Liver (tissue), 9 donors: ENCODE data around the gene SRGAP2. TPM values are rescaled to one million over a fixed set of nuclear protein-coding genes. Genes with fewer than 3 reads are reported as not detected.
"Not testable (repeated sequence)": the region's sequence is repeated elsewhere in the genome, so short reads cannot be mapped to it uniquely, and the experiment has no call there.

ENCODE experiments used
- DNase-seq: peaks from one replicate; pipeline ENCODE4 v3.0.0-alpha.2; 2017; ENCODE audit warnings: low spot score
- H3K27ac ChIP-seq, 2 donors: one replicate each; pipeline ENCODE4 v1.7.0; 2013; ENCODE audit warnings: inconsistent platforms in 2 of 2, low read length in 2 of 2, control low read depth in 1 of 2, low read depth in 1 of 2, mild to moderate bottlenecking in 1 of 2
- H3K27me3 ChIP-seq, 4 donors: one replicate each; pipeline versions ENCODE4 v1.6.1 to v1.7.0; 2013; ENCODE audit warnings: low read length in 3 of 4, inconsistent platforms in 1 of 4, mild to moderate bottlenecking in 1 of 4, moderate library complexity in 1 of 4; ENCODE audit not compliant: control insufficient read depth in 4 of 4, insufficient read depth in 4 of 4
- H3K36me3 ChIP-seq, 4 donors: one replicate each; pipeline versions ENCODE4 v1.6.1 to v1.7.0; 2013; ENCODE audit warnings: low read length in 3 of 4, mild to moderate bottlenecking in 3 of 4, low read depth in 1 of 4, moderate library complexity in 1 of 4; ENCODE audit not compliant: control insufficient read depth in 4 of 4, insufficient read depth in 3 of 4
- H3K4me1 ChIP-seq, 4 donors: one replicate each; pipeline versions ENCODE4 v1.6.1 to v1.7.0; 2013; ENCODE audit warnings: low read length in 3 of 4, mild to moderate bottlenecking in 3 of 4, moderate library complexity in 1 of 4; ENCODE audit not compliant: control insufficient read depth in 4 of 4, insufficient read depth in 4 of 4
- H3K4me3 ChIP-seq, 3 donors: one replicate each; pipeline versions ENCODE4 v1.6.1 to v1.7.0; 2013; ENCODE audit warnings: low read length in 3 of 3, control low read depth in 1 of 3, low read depth in 1 of 3, mild to moderate bottlenecking in 1 of 3
- H3K9ac ChIP-seq, 2 donors: one replicate each; pipeline ENCODE4 v1.7.0; 2013; ENCODE audit warnings: low read length in 2 of 2, mild to moderate bottlenecking in 2 of 2, moderate library complexity in 2 of 2, control low read depth in 1 of 2, low read depth in 1 of 2
- H3K9me3 ChIP-seq, 4 donors: one replicate each; pipeline versions ENCODE4 v1.6.1 to v1.7.0; 2013; ENCODE audit warnings: low read length in 3 of 4; ENCODE audit not compliant: control insufficient read depth in 4 of 4
- WGBS: extraction: QIAGEN DNeasy Blood & Tissue Kit; methylation state at CpG from one replicate; pipeline ENCODE4 v1.1.7; 2013; 5-methylcytosine and 5-hydroxymethylcytosine counted together
- polyA plus RNA-seq, 2 donors: library from polyadenylated mRNA; stranded (reverse) in 1 of 2; unstranded in 1 of 2; fragments of 200-250 nt in 1 of 2; fragments of >200 nt in 1 of 2; fragmentation: Nextera tagmentation in 1 of 2; extraction: Ambion mirVana in 1 of 2; gene quantifications; one replicate each; pipeline versions ENCODE4 v1.2.1 to v1.2.3, GENCODE V29; 2013 to 2015
- total RNA-seq, 2 donors: library from RNA; depleted of rRNA; stranded (reverse); fragments of >200 nt; gene quantifications; one replicate each; pipeline ENCODE4 v1.2.3, GENCODE V29; 2014
- donor health status: healthy.
- donor health status: healthy.
- donor health status: healthy.
- donor health status: healthy.
- donor health status: healthy.

The SRGAP2 gene
- total and polyA plus RNA-seq, 4 donors = 6.6 to 25.2 (median 15.6) TPM

- not testable (repeated sequence) for H3K27ac ChIP-seq, H3K27me3 ChIP-seq, H3K9ac ChIP-seq, DNase-seq, H3K4me1 ChIP-seq, H3K36me3 ChIP-seq, H3K9me3 ChIP-seq, H3K4me3 ChIP-seq
- 84% methylated on average over 9 of the region's 9 CpGs for WGBS
Observed at GRCh38 chr1:206178061-206178989, 25.0 kb upstream of the SRGAP2 start.

- DNase-seq, H3K27ac ChIP-seq, H3K36me3 ChIP-seq, H3K9ac ChIP-seq, H3K4me3 ChIP-seq, H3K27me3 ChIP-seq, H3K4me1 ChIP-seq, H3K9me3 ChIP-seq: not testable (repeated sequence)
Observed at GRCh38 chr1:206179666-206180065, 23.7 kb upstream of the SRGAP2 start.

GRCh38 chr1:206182368-206183317 lies 20.7 kb upstream of the SRGAP2 start:
- H3K27me3 ChIP-seq, H3K9ac ChIP-seq, H3K36me3 ChIP-seq, H3K4me3 ChIP-seq, H3K9me3 ChIP-seq, H3K4me1 ChIP-seq, DNase-seq, H3K27ac ChIP-seq: not testable (repeated sequence)
- 80% methylated on average over 4 of the region's 6 CpGs for WGBS

- not testable (repeated sequence) for H3K9ac ChIP-seq, H3K9me3 ChIP-seq, DNase-seq, H3K4me3 ChIP-seq, H3K4me1 ChIP-seq, H3K36me3 ChIP-seq, H3K27ac ChIP-seq, H3K27me3 ChIP-seq
- WGBS = 94% methylated on average over 1 of the region's 2 CpGs
Observed at GRCh38 chr1:206183788-206184187, 19.6 kb upstream of the SRGAP2 start.

- H3K9ac ChIP-seq, H3K36me3 ChIP-seq, H3K4me1 ChIP-seq, DNase-seq, H3K4me3 ChIP-seq, H3K9me3 ChIP-seq, H3K27me3 ChIP-seq, H3K27ac ChIP-seq: not testable (repeated sequence)
- WGBS = no CpG with 5 or more reads among the region's 3 CpGs
Observed at GRCh38 chr1:206185778-206186177, 17.6 kb upstream of the SRGAP2 start.

GRCh38 chr1:206186826-206187225 lies 16.5 kb upstream of the SRGAP2 start:
- H3K9ac ChIP-seq, DNase-seq, H3K27ac ChIP-seq, H3K4me3 ChIP-seq, H3K36me3 ChIP-seq, H3K9me3 ChIP-seq, H3K4me1 ChIP-seq, H3K27me3 ChIP-seq: not testable (repeated sequence)
- WGBS = 94% methylated on average over 2 of the region's 4 CpGs

GRCh38 chr1:206195182-206195581 lies 8.2 kb upstream of the SRGAP2 start:
- DNase-seq, H3K36me3 ChIP-seq, H3K4me1 ChIP-seq, H3K4me3 ChIP-seq, H3K9me3 ChIP-seq, H3K9ac ChIP-seq, H3K27ac ChIP-seq, H3K27me3 ChIP-seq: not testable (repeated sequence)
- no CpG with 5 or more reads among the region's 2 CpGs for WGBS

- 88% methylated on average over 3 of the region's 3 CpGs for WGBS
- not testable (repeated sequence) for H3K36me3 ChIP-seq, H3K27ac ChIP-seq, H3K9me3 ChIP-seq, H3K4me3 ChIP-seq, H3K9ac ChIP-seq, DNase-seq, H3K27me3 ChIP-seq, H3K4me1 ChIP-seq
Observed at GRCh38 chr1:206196748-206197424, 6.5 kb upstream of the SRGAP2 start.
